Panc1 (cell line): ENCODE results near the gene SRC. TPM values are rescaled to one million over a fixed set of nuclear protein-coding genes. Genes with fewer than 3 reads are reported as not detected.

ENCODE experiments used
- ATAC-seq: fragments of 200-7000 bp; cut with Tn5 transposase; 2 replicates; pipeline ENCODE4 v1.9.1; 2020; ENCODE audit warnings: mild to moderate bottlenecking, moderate library complexity
- BruUV-seq: library from RNA; stranded (reverse); fragments of 400-500 nt; replicated peaks from 2 replicates; lab custom pipeline; 2021; lab: Mats Ljungman, UMichigan
- CTCF ChIA-PET: fragments of 300-600 bp; sonication (Branson Sonifier 250); formaldehyde crosslinking; loops from one replicate; lab custom pipeline; 2022; ENCODE audit warnings: antibody characterized with exemption; lab: Charles Lee
- POLR2A ChIA-PET: fragments of 300-600 bp; sonication (Branson Sonifier 250); formaldehyde crosslinking; loops from one replicate; lab custom pipeline; 2022; ENCODE audit warnings: antibody characterized with exemption; lab: Charles Lee
- DNase-seq: peaks from one replicate; pipeline ENCODE4 v3.0.0-alpha.2; 2010; ENCODE audit warnings: low read depth, low spot score
- H3K27ac ChIP-seq: 2 replicates; pipeline ENCODE4 v1.5.1; 2011; ENCODE audit warnings: mild to moderate bottlenecking, low read length, inconsistent platforms
- H3K27me3 ChIP-seq: fragments of 200-500 bp; sonication (Bioruptor generic); 2 replicates; pipeline ENCODE4 v1.6.0; 2014; ENCODE audit warnings: low read length, inconsistent platforms; ENCODE audit not compliant: control insufficient read depth, insufficient read depth
- H3K36me3 ChIP-seq: fragments of 200-500 bp; sonication (Bioruptor generic); 2 replicates; pipeline ENCODE4 v1.5.1; 2014; ENCODE audit warnings: inconsistent platforms, mild to moderate bottlenecking, low read length, moderate library complexity; ENCODE audit not compliant: control insufficient read depth, insufficient read depth
- H3K4me1 ChIP-seq: 2 replicates; pipeline ENCODE4 v1.5.1; 2011; ENCODE audit warnings: inconsistent platforms, mild to moderate bottlenecking, low read length, moderate library complexity; ENCODE audit not compliant: control insufficient read depth, insufficient read depth
- H3K4me3 ChIP-seq, 2 experiments: 2 replicates each; pipeline ENCODE4 v1.5.1; 2011 to 2012; ENCODE audit warnings: low read depth in 2 of 2, low read length in 2 of 2, mild to moderate bottlenecking in 2 of 2, inconsistent platforms in 1 of 2, moderate library complexity in 1 of 2
- H3K9me3 ChIP-seq: fragments of 200-500 bp; sonication (Bioruptor generic); 2 replicates; pipeline ENCODE4 v1.5.1; 2014; ENCODE audit warnings: low read depth, mild to moderate bottlenecking, inconsistent platforms, low read length, moderate library complexity; ENCODE audit not compliant: control insufficient read depth, insufficient read depth
- CTCF ChIP-seq: fragments of 450-650 bp; IDR thresholded peaks from 2 replicates; pipeline ENCODE4 v1.5.1; 2017; ENCODE audit warnings: mild to moderate bottlenecking
- POLR2AphosphoS5 ChIP-seq: IDR thresholded peaks from 2 replicates; pipeline ENCODE4 v1.6.1; 2012; ENCODE audit warnings: mild to moderate bottlenecking, low read depth, low read length, moderate library complexity
- REST ChIP-seq, 2 experiments: IDR thresholded peaks; 2 replicates each; pipeline ENCODE4 v1.6.1; 2011 to 2012; ENCODE audit warnings: low read depth in 2 of 2, control low read depth in 1 of 2, low read length in 1 of 2, mild to moderate bottlenecking in 1 of 2, moderate library complexity in 1 of 2; ENCODE audit not compliant: insufficient read depth in 1 of 2
- SIN3A ChIP-seq: IDR thresholded peaks from 2 replicates; pipeline ENCODE4 v1.6.1; 2012; ENCODE audit warnings: low read depth, mild to moderate bottlenecking, low read length, moderate library complexity, borderline replicate concordance; ENCODE audit not compliant: insufficient read depth
- TCF7L2 ChIP-seq: IDR thresholded peaks from 2 replicates; pipeline ENCODE4 v1.6.1; 2011; ENCODE audit warnings: mild to moderate bottlenecking, low read depth, low read length, inconsistent platforms
- in situ Hi-C: cut with HindIII; loops from 2 replicates; pipeline ENCODE4 v1.10.0; 2016; ENCODE audit warnings: low sequenced_read_pairs, low pct_unique_long_range_greater_than_20kb
- intact Hi-C: fragments of 100-400 bp; cut with micrococcal nuclease; formaldehyde crosslinking; loops from one replicate; pipeline ENCODE4 v1.10.0; 2022; ENCODE audit not compliant: unreplicated experiment
- total RNA-seq: library from RNA; stranded (reverse); gene quantifications from one replicate; pipeline ENCODE4 v1.2.1, GENCODE V29; 2021; ENCODE audit not compliant: unreplicated experiment

SRC gene
- total RNA-seq, 1 experiment from 2014 or later, result 24.9 TPM

- TF ChIP-seq POLR2AphosphoS5, result no peak
- no peak for TF ChIP-seq CTCF
- TF ChIP-seq REST (IDR thresholded peaks at IDR 0.05; ENCODE audit: insufficient read depth in 1 of 2, low read depth in 2 of 2, low read length in 1 of 2), result no peak
- TF ChIP-seq SIN3A, result no peak
- in situ Hi-C loops, result no loop called here
- no TSS peak for BruUV-seq
- ChIA-PET CTCF (no interaction called here), POLR2A (no interaction called here)
- Histone ChIP-seq H3K27ac (no peak overlapping the region), H3K36me3 (no peaks in the 10 kb centered on the region), H3K4me3 (no peak overlapping the region), H3K9me3 (no peaks in the 10 kb centered on the region), H3K4me1 (peaks cover 6% of the 10 kb centered on the region), H3K27me3 (no peaks in the 10 kb centered on the region)
- DNase-seq, result no peak
- ATAC-seq, result no peak
- intact Hi-C loops, result no loop called here
Observed at GRCh38 chr20:37347891-37348791, 2.2 kb downstream of the SRC start.

GRCh38 chr20:37348792-37349516 is 3.0 kb downstream of the SRC start:
- Histone ChIP-seq H3K27me3 (no peaks in the 10 kb centered on the region), H3K4me1 (peaks cover 6% of the 10 kb centered on the region), H3K4me3 (no peak overlapping the region), H3K9me3 (no peaks in the 10 kb centered on the region), H3K27ac (no peak overlapping the region), H3K36me3 (no peaks in the 10 kb centered on the region)
- ChIA-PET CTCF (no interaction called here), POLR2A (interaction anchor here (0.6 kb wide), 1 partner anchor 76 kb away, joined by 4 read pairs; no protein-coding TSS in a partner anchor)
- no TSS peak for BruUV-seq
- DNase-seq (no peak), ATAC-seq (no peak)
- TF ChIP-seq CTCF (no peak), SIN3A (no peak), REST (IDR thresholded peaks at IDR 0.05; ENCODE audit: insufficient read depth in 1 of 2, low read depth in 2 of 2, low read length in 1 of 2) (no peak), TCF7L2 (no peak), POLR2AphosphoS5 (no peak)
- intact Hi-C loops, result no loop called here
- in situ Hi-C loops, result no loop called here
